HCT116 (cell line): ENCODE measurements around the gene ITGAL. TPM values are rescaled to one million over a fixed set of nuclear protein-coding genes. Genes with fewer than 3 reads are reported as not detected.

Experiments
- ATAC-seq: fragments of 200-7000 bp; cut with Tn5 transposase; 2 replicates; pipeline ENCODE4 v1.9.1; 2020; ENCODE audit warnings: mild to moderate bottlenecking, moderate library complexity
- BruUV-seq: library from RNA; stranded (reverse); fragments of 400-500 nt; replicated peaks from 2 replicates; lab custom pipeline; 2021; lab: Mats Ljungman, UMichigan
- CTCF ChIA-PET: fragments of 300-600 bp; sonication (Branson Sonifier 250); formaldehyde crosslinking; loops from one replicate; lab custom pipeline; 2021; ENCODE audit warnings: antibody characterized with exemption; lab: Charles Lee
- POLR2A ChIA-PET: fragments of 300-600, 350-600 bp; sonication (Branson Sonifier 250); formaldehyde crosslinking; loops from one replicate; lab custom pipeline; 2021; ENCODE audit warnings: antibody characterized with exemption; lab: Charles Lee
- RAD21 ChIA-PET, 2 experiments: fragments of 300-600 bp; sonication (Branson Sonifier 250); formaldehyde crosslinking; loops; one replicate each; lab custom pipeline; 2023; ENCODE audit warnings: low total read pairs in 2 of 2; ENCODE audit not compliant: uncharacterized antibody in 2 of 2, unreplicated experiment in 2 of 2, low non-redundant PET in 1 of 2; lab: Charles Lee
- DNase-seq: peaks from one replicate; pipeline ENCODE4 v3.0.0-alpha.2; 2010; ENCODE audit warnings: low read depth, low spot score
- H2AFZ ChIP-seq: fragments of 200-600 bp; shearing (Covaris generic), sonication (generic); 2 replicates; pipeline ENCODE4 v1.6.1; 2017; ENCODE audit warnings: low read depth, mixed run types, mixed read lengths, antibody characterized with exemption, low read length; ENCODE audit not compliant: poor library complexity, severe bottlenecking
- H3K27ac ChIP-seq: 2 replicates; pipeline ENCODE4 v1.5.1; 2012; ENCODE audit warnings: low read depth, low read length
- H3K27me3 ChIP-seq: fragments of 200-600 bp; sonication (generic); 2 replicates; pipeline ENCODE4 v1.6.1; 2016; ENCODE audit warnings: mixed run types, low read length, mixed read lengths; ENCODE audit not compliant: insufficient read depth
- H3K36me3 ChIP-seq, 2 experiments: fragments of 200-500 bp in 1 of 2; fragments of 200-600 bp in 1 of 2; sonication (Bioruptor generic) in 1 of 2; sonication (generic) in 1 of 2; 2 replicates each; pipeline versions ENCODE4 v1.5.1 to v1.6.1; 2014 to 2016; ENCODE audit warnings: low read length in 2 of 2, inconsistent platforms in 1 of 2, mixed read lengths in 1 of 2, mixed run types in 1 of 2; ENCODE audit not compliant: insufficient read depth in 2 of 2, control insufficient read depth in 1 of 2
- H3K4me1 ChIP-seq, 2 experiments: fragments of 200-600 bp in 1 of 2; sonication (generic) in 1 of 2; 2 replicates each; pipeline versions ENCODE4 v1.5.1 to v1.6.1; 2012 to 2017; ENCODE audit warnings: low read length in 2 of 2, inconsistent platforms in 1 of 2, mild to moderate bottlenecking in 1 of 2, mixed read lengths in 1 of 2, mixed run types in 1 of 2, moderate library complexity in 1 of 2; ENCODE audit not compliant: insufficient read depth in 2 of 2, control insufficient read depth in 1 of 2
- H3K4me2 ChIP-seq: fragments of 200-600 bp; sonication (generic); 2 replicates; pipeline ENCODE4 v1.6.1; 2017; ENCODE audit warnings: mixed run types, low read length, mixed read lengths
- H3K4me3 ChIP-seq, 2 experiments: fragments of 200-600 bp in 1 of 2; sonication (generic) in 1 of 2; replicated peaks in 1 of 2; 2 replicates each; pipeline ENCODE4 v1.5.1; 2011 to 2016; ENCODE audit warnings: low read length in 2 of 2, control low read depth in 1 of 2, low read depth in 1 of 2, mild to moderate bottlenecking in 1 of 2, mixed read lengths in 1 of 2, mixed run types in 1 of 2
- H3K79me2 ChIP-seq: fragments of 200-600 bp; sonication (generic); 2 replicates; pipeline ENCODE4 v1.6.1; 2017; ENCODE audit warnings: mild to moderate bottlenecking, mixed run types, low read length, moderate library complexity, mixed read lengths; ENCODE audit not compliant: insufficient read depth
- H3K9ac ChIP-seq: fragments of 200-600 bp; sonication (generic); 2 replicates; pipeline ENCODE4 v1.6.1; 2016; ENCODE audit warnings: low read length, mixed read lengths
- H3K9me2 ChIP-seq: fragments of 200-600 bp; sonication (generic), shearing (Covaris generic); 2 replicates; pipeline ENCODE4 v1.6.1; 2017; ENCODE audit warnings: mixed run types, mild to moderate bottlenecking, moderate library complexity; ENCODE audit not compliant: insufficient read depth
- H3K9me3 ChIP-seq, 2 experiments: fragments of 200-500 bp in 1 of 2; fragments of 200-600 bp in 1 of 2; sonication (Bioruptor generic) in 1 of 2; sonication (generic) in 1 of 2; 2 replicates each; pipeline ENCODE4 v1.6.1; 2014 to 2017; ENCODE audit warnings: low read length in 2 of 2, mixed read lengths in 2 of 2, inconsistent platforms in 1 of 2, low read depth in 1 of 2, mild to moderate bottlenecking in 1 of 2, mixed run types in 1 of 2, moderate library complexity in 1 of 2; ENCODE audit not compliant: control insufficient read depth in 1 of 2, insufficient read depth in 1 of 2
- H4K20me1 ChIP-seq: fragments of 200-600 bp; sonication (generic), shearing (Covaris generic); 2 replicates; pipeline ENCODE4 v1.6.1; 2017; ENCODE audit warnings: mixed run types, mild to moderate bottlenecking, moderate library complexity; ENCODE audit not compliant: insufficient read depth
- CBX3 ChIP-seq: IDR thresholded peaks from 2 replicates; pipeline ENCODE4 v1.6.1; 2012; ENCODE audit warnings: low read depth
- CEBPB ChIP-seq: IDR thresholded peaks from 2 replicates; pipeline ENCODE4 v1.6.1; 2012; ENCODE audit warnings: low read depth
- ELF1 ChIP-seq: IDR thresholded peaks from 2 replicates; pipeline ENCODE4 v1.6.1; 2012; ENCODE audit warnings: low read depth, borderline replicate concordance
- EZH2 ChIP-seq: fragments of 200-600 bp; sonication (generic); IDR thresholded peaks from 2 replicates; pipeline ENCODE4 v1.6.1; 2017; ENCODE audit warnings: antibody characterized with exemption, mixed run types
- FOSL1 ChIP-seq: IDR thresholded peaks from 2 replicates; pipeline ENCODE4 v1.6.1; 2012; ENCODE audit warnings: low read depth
- JUND ChIP-seq: IDR thresholded peaks from 2 replicates; pipeline ENCODE4 v1.6.1; 2012
- MAX ChIP-seq: IDR thresholded peaks from 2 replicates; pipeline ENCODE4 v1.6.1; 2012
- RAD21 ChIP-seq: IDR thresholded peaks from 2 replicates; pipeline ENCODE4 v1.6.1; 2012; ENCODE audit warnings: low read depth, mild to moderate bottlenecking
- REST ChIP-seq: IDR thresholded peaks from 2 replicates; pipeline ENCODE4 v1.6.1; 2012; ENCODE audit warnings: low read depth
- SIN3A ChIP-seq: IDR thresholded peaks from 2 replicates; pipeline ENCODE4 v1.6.1; 2012; ENCODE audit warnings: low read depth
- SP1 ChIP-seq: IDR thresholded peaks from 2 replicates; pipeline ENCODE4 v1.6.1; 2012; ENCODE audit warnings: low read depth
- SRF ChIP-seq: IDR thresholded peaks from 2 replicates; pipeline ENCODE4 v1.6.1; 2012; ENCODE audit warnings: low read depth
- YY1 ChIP-seq: IDR thresholded peaks from 2 replicates; pipeline ENCODE4 v1.6.1; 2011; ENCODE audit warnings: low read length, low read depth, moderate library complexity, mild to moderate bottlenecking; ENCODE audit not compliant: insufficient replicate concordance; ENCODE audit errors: extremely low read depth
- ZBTB33 ChIP-seq: IDR thresholded peaks from 2 replicates; pipeline ENCODE4 v1.6.1; 2011; ENCODE audit warnings: mild to moderate bottlenecking, low read length, moderate library complexity; ENCODE audit not compliant: insufficient replicate concordance; ENCODE audit errors: extremely low read depth
- ZNF274 ChIP-seq: fragments of 200-500 bp; sonication (Bioruptor generic); IDR thresholded peaks from 2 replicates; pipeline ENCODE4 v1.6.1; 2014; ENCODE audit warnings: mild to moderate bottlenecking, low read depth, low read length, inconsistent platforms
- intact Hi-C: fragments of 100-400 bp; cut with micrococcal nuclease; formaldehyde crosslinking; loops from 2 replicates; pipeline ENCODE4 v1.10.0; 2022
- total RNA-seq: library from RNA; stranded (reverse); gene quantifications from one replicate; pipeline ENCODE4 v1.2.1, GENCODE V29; 2021; ENCODE audit not compliant: unreplicated experiment
- TF ChIP-seq, protein P1 (sequence below), 3 experiments: fragments of 200-600 bp in 1 of 3; sonication (generic) in 1 of 3; IDR thresholded peaks in 2 of 3; conservative IDR thresholded peaks in 1 of 3; 2 replicates each; pipeline ENCODE4 v1.5.1; 2012 to 2017; ENCODE audit warnings: low read depth in 2 of 3, low read length in 2 of 3, antibody characterized with exemption in 1 of 3, borderline replicate concordance in 1 of 3, control low read depth in 1 of 3, mild to moderate bottlenecking in 1 of 3, mixed read lengths in 1 of 3, mixed run types in 1 of 3, moderate library complexity in 1 of 3; ENCODE audit not compliant: insufficient read depth in 1 of 3
- TF ChIP-seq, protein P2 (sequence below): IDR thresholded peaks from 2 replicates; pipeline ENCODE4 v1.6.1; 2012

ITGAL gene
- total RNA-seq, 1 experiment from 2014 or later, result 1.4 TPM

GRCh38 chr16:30521476-30521872, 48.9 kb downstream of the ITGAL start:
- TF ChIP-seq REST (no peak), SP1 (no peak), CBX3 (no peak), FOSL1 (no peak), JUND (no peak), YY1 (no peak), EZH2 (no peak), SRF (no peak), MAX (no peak), ZBTB33 (no peak), CEBPB (no peak), ZNF274 (no peak), RAD21 (no peak), SIN3A (no peak), ELF1 (no peak)
- TF ChIP-seq, protein P1, sequence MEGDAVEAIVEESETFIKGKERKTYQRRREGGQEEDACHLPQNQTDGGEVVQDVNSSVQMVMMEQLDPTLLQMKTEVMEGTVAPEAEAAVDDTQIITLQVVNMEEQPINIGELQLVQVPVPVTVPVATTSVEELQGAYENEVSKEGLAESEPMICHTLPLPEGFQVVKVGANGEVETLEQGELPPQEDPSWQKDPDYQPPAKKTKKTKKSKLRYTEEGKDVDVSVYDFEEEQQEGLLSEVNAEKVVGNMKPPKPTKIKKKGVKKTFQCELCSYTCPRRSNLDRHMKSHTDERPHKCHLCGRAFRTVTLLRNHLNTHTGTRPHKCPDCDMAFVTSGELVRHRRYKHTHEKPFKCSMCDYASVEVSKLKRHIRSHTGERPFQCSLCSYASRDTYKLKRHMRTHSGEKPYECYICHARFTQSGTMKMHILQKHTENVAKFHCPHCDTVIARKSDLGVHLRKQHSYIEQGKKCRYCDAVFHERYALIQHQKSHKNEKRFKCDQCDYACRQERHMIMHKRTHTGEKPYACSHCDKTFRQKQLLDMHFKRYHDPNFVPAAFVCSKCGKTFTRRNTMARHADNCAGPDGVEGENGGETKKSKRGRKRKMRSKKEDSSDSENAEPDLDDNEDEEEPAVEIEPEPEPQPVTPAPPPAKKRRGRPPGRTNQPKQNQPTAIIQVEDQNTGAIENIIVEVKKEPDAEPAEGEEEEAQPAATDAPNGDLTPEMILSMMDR (IDR thresholded peaks at IDR 0.05 in 2 of 3, conservative IDR thresholded peaks at IDR 0.05 in 1 of 3; ENCODE audit: borderline replicate concordance in 1 of 3, insufficient read depth in 1 of 3, low read depth in 2 of 3, low read length in 2 of 3), result no peak
- TF ChIP-seq, protein P2, sequence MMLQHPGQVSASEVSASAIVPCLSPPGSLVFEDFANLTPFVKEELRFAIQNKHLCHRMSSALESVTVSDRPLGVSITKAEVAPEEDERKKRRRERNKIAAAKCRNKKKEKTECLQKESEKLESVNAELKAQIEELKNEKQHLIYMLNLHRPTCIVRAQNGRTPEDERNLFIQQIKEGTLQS, result no peak
- Histone ChIP-seq H4K20me1 (no peaks in the 10 kb centered on the region), H3K9me3 (no peaks in the 10 kb centered on the region), H3K9me2 (no peaks in the 10 kb centered on the region), H3K4me1 (peaks cover 0 to 13% of the 10 kb centered on the region in 2 experiments; a peak in 1 of 4 replicates), H3K27ac (no peak overlapping the region), H3K4me3 (no peak overlapping the region), H3K36me3 (no peaks in the 10 kb centered on the region; a peak in 1 of 4 replicates), H3K9ac (no peak overlapping the region), H2AFZ (no peak overlapping the region), H3K4me2 (no peak overlapping the region), H3K79me2 (peaks cover 12% of the 10 kb centered on the region), H3K27me3 (no peaks in the 10 kb centered on the region)
- POLR2A ChIA-PET, result no interaction called here
- no TSS peak for BruUV-seq
- RAD21 ChIA-PET, result no interaction called here
- CTCF ChIA-PET, result no interaction called here
- ATAC-seq (no peak), DNase-seq (no peak)
- intact Hi-C loops, result no loop called here
